NCI-H187 treated with DMSO at 0.1 percent for 48 hours (cell line): Measurements from ENCODE around the gene ZNF418.
"Not testable (repeated sequence)": the region's sequence is repeated elsewhere in the genome, so short reads cannot be mapped to it uniquely, and the experiment has no call there.

ENCODE experiments used
- DNase-seq: peaks from one replicate; lab custom pipeline; 2025; lab: John Stamatoyannopoulos, UW

Gene ZNF418

DNA sequence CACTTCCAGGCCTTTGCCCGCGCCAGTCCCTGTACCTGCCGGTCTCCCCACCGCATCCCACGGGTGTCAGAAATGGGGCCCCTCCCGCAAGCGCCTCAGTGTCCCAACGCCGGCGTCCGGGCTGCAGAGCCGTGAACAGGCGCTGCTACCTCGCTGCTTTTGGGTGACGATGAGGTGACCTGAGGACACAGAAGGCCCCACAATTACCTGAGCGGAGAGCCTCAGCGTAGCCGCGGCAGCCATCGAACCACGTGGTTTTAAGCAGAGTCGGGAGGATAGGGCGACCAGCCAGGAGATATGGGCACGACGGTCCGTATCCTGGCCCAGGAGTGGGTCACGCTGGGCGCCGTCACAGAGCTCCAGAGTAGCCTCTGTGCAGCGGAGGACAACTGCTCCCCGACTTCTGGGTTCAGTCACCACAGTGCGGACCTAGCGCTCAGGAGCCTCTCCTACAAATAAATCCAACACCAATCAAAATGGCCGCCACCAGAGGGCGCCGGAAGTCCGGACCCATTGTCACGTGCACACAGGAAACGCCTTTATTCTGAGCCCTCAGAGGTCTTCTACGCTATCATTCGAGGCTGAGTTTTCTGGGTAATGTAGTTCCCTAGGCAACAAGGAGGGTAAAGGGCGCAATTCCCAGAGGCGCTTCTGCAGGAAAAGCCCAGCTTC lies 46.5 kb downstream of the ZNF418 start, which contains the start of gene ZNF814:
Gene ZNF814 (minus strand): TSS at position 478 of the 672 bp plus-strand sequence. CDS start 235 bp downstream, at position 243.
- no peak for DNase-seq

DNA sequence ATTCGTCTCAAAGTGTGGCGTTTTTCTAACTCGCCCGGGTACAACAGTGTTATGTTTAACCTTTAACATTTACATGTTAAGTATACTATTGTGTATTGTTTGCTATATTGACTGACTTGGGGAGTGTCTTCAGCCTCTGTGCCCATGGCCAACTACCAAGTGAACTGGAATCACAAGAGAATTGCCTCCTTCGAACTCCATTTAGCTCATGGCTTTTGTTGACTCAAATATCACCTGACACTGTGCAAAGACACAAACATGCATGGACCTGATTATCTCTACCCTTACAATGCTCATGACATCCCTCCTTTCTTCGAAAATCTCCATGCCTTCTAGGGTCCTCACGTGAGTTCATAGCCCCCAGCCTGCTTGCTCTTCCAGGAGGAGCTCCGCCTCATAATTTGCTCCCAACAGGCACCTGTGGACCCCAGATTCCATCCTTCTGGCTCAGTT lies 47.1 kb downstream of the ZNF418 start:
- no peak for DNase-seq

DNA sequence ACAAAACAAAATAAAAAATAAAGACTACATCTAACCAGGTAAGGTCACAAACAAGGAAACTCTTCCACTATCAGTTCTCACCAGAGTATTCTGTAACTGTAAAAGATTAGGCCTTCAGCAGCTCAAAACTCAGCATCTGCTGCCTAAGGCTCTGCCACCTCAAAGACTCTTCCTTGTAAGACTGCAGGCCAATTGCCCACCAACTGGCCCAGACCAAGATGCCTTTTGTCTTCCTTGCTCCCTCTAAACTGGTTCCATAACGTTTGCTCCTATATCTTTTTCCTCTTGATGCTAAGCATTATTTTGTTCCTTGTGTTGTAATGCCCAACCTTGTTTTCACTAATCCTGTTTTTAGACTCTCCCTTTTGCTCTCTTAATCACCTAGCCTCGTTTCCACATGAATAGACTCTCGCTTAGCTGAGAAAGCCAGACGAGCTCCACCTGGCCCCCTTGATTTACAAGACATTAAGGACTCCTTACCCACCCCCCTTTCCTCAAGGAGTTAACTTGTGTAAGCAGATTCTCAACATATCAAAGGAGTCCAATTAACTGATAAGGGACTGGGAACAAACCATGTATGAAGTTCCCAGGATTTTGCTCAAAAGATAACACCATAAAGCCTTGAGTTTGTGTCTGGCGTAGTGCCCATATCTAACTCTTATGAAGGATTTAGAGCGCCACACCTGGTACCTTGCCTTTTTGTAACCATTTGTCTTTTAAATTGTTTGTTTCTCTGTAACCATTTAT lies 47.8 kb downstream of the ZNF418 start:
- no peak for DNase-seq

DNA sequence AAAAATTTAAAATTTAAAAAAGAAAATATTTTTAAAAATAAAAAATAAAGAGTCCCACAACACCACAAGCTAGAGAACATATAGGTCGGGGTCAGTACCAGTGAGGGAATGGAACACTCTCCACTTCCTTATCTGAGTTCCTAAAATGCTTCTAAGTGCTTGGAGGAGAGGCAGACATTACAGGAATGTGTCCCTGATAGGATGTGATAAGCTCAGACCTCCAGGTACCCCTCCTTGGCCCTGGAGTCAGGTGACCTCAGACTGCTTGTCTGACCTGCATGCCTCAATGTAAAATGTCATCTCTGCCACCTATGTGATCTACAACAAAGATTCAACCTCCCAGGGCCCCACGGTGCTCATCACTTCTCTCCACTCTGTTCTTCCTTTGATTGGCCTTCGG lies 49.2 kb downstream of the ZNF418 start:
- DNase-seq: no peak

DNA sequence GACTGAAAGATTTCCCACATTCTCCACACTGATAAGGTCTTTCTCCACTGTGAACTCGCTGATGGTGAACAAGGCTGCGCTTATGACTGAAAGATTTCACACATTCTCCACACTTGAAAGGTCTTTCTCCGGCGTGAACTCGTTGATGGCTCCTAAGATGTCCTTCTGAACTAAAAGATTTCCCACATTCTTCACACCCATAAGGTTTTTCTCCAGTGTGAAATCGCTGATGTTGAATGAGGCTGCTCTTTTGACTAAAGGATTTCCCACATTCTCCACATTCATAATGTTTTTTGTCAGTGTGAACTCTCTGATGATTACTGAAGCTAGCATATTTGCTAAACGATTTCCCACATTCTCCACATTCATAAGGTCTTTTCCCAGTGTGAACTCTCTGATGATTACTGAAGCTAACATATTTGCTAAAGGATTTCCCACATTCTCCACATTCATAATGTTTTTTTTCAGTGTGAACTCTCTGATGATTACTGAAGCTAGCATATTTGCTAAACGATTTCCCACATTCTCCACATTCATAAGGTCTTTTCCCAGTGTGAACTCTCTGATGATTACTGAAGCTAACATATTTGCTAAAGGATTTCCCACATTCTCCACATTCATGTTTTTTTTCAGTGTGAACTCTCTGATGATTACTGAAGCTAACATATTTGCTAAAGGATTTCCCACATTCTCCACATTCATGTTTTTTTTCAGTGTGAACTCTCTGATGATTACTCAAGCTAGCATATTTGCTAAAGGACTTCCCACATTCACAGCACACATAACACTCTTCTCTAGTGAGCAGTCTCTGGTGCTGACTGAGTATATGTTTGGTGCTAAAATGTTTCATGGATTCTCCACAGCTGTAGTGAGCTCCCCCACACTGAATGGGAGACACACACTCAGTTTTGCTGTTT lies 61.1 kb downstream of the ZNF418 start:
- not testable (repeated sequence) for DNase-seq

DNA sequence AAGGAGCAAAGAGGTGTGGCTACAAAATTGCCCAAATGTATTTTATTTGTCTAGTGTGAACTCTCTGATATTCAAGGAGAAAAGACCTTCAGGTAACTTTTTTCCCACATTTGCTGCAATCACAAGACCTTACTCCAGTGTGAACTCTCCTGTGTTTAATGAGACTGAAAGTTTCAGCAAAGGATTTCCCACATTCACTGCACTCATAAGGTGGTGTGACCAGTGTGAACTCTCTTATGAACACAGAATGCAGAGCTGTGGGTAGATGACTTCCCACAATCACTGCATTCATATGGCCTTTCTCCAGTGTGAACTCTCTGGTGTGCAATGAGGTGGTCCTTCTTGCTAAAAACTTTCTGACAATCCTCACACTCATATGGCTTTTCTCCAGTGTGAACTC lies 62.8 kb downstream of the ZNF418 start:
- no peak for DNase-seq
